Smooth muscle cell (in vitro differentiated cells): ENCODE data around the gene ZBTB20. TPM values are rescaled to one million over a fixed set of nuclear protein-coding genes. Genes with fewer than 3 reads are reported as not detected.
A peak's percentile ranks its signal among the peaks of the same experiment; 100 is the strongest.

Experiments used
- DNase-seq: peaks from one replicate; lab custom pipeline; 2025; ENCODE audit not compliant: unreplicated experiment; lab: John Stamatoyannopoulos, UW
- H2AFZ ChIP-seq: fragments of 200-600 bp; sonication (generic); 2 replicates; pipeline ENCODE4 v1.6.0; 2016; ENCODE audit warnings: antibody characterized with exemption, low read depth, mild to moderate bottlenecking
- H3F3A ChIP-seq: fragments of 200-600 bp; sonication (generic); 2 replicates; pipeline ENCODE4 v1.6.0; 2017; ENCODE audit warnings: antibody characterized with exemption, low read depth
- H3K27ac ChIP-seq: fragments of 200-600 bp; sonication (generic); 2 replicates; pipeline ENCODE4 v1.5.1; 2016; ENCODE audit warnings: low read depth, mild to moderate bottlenecking
- H3K27me3 ChIP-seq: fragments of 200-600 bp; sonication (generic); 2 replicates; pipeline ENCODE4 v1.6.1; 2016; ENCODE audit warnings: low read depth, mild to moderate bottlenecking
- H3K36me3 ChIP-seq: fragments of 200-600 bp; sonication (generic); 2 replicates; pipeline ENCODE4 v1.5.1; 2016; ENCODE audit warnings: low read depth
- H3K4me1 ChIP-seq: fragments of 200-600 bp; sonication (generic); 2 replicates; pipeline ENCODE4 v1.5.1; 2016; ENCODE audit warnings: low read depth
- H3K4me2 ChIP-seq: fragments of 200-600 bp; sonication (generic); 2 replicates; pipeline ENCODE4 v1.6.0; 2016; ENCODE audit warnings: mild to moderate bottlenecking
- H3K4me3 ChIP-seq: fragments of 200-600 bp; sonication (generic); 2 replicates; pipeline ENCODE4 v1.5.1; 2016; ENCODE audit warnings: mild to moderate bottlenecking
- H3K79me2 ChIP-seq: fragments of 200-600 bp; sonication (generic); 2 replicates; pipeline ENCODE4 v1.6.0; 2016; ENCODE audit warnings: low read depth, mild to moderate bottlenecking
- H3K9ac ChIP-seq: fragments of 200-600 bp; sonication (generic); 2 replicates; pipeline ENCODE4 v1.6.0; 2016; ENCODE audit warnings: low read depth
- H3K9me3 ChIP-seq: fragments of 200-600 bp; sonication (generic); replicated peaks from 2 replicates; pipeline ENCODE4 v1.5.1; 2016; ENCODE audit warnings: low read depth
- H4K20me1 ChIP-seq: fragments of 200-600 bp; sonication (generic); 2 replicates; pipeline ENCODE4 v1.6.0; 2016; ENCODE audit warnings: low read depth
- WGBS: methylation state at CpG from one replicate; pipeline ENCODE4 v1.1.7; 2016; ENCODE audit warnings: low lambda C conversion rate; 5-methylcytosine and 5-hydroxymethylcytosine counted together
- polyA plus RNA-seq: library from polyadenylated mRNA; unstranded; fragments of >200 nt; fragmentation: Nextera tagmentation; extraction: Ambion mirVana; gene quantifications from 2 replicates; pipeline ENCODE4 v1.2.1, GENCODE V29; 2016
- total RNA-seq: library from RNA; depleted of rRNA; stranded (reverse); fragments of >200 nt; gene quantifications from 2 replicates; pipeline ENCODE4 v1.2.3, GENCODE V29; 2014
- TF ChIP-seq, protein P1 (sequence below): fragments of 200-600 bp; sonication (generic); IDR thresholded peaks from 2 replicates; pipeline ENCODE4 v1.5.1; 2017; ENCODE audit warnings: borderline replicate concordance, mild to moderate bottlenecking, antibody characterized with exemption; ENCODE audit not compliant: insufficient read depth, poor library complexity, severe bottlenecking

Gene ZBTB20
- total and polyA plus RNA-seq, 2 experiments from 2014 or later: 4.9 to 6.8 TPM

DNA sequence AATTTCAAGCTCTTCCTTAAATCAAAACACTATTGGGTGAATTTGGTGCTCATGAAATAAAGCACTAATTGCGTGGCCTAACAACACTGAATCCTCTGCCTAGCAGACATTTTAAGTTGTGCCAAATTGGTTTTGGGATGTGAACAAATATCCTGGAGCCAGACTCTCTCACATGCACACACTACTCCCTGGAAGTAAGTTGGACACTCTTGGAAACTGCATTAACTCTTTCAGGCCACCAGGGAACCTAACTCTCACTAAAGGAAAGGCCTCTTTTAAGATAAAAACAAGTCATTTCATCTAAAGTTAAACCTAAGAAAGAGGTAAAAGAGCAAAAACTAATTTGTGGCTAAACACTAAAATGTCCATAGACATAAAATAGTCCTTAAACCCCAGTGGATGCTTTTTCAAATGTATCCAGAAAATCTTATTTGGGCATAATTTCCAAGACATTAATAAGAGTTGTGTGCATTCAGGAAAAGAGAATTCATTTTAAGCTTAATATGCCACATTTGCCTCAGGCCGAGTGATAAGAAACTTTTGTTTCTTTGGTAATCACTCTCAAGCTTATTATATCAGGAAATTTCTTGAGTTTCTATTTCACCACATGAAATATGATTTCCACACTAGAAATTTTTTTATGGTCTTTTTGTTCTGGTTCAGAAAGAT is 61.8 kb downstream of the ZBTB20 start:
- Histone ChIP-seq H3K79me2 (no peaks in the 10 kb centered on the region), H3K27ac (no peak overlapping the region), H3K4me2 (no peak overlapping the region), H3K9me3 (no peaks in the 10 kb centered on the region), H3K36me3 (no peaks in the 10 kb centered on the region), H4K20me1 (peaks cover 3% of the 10 kb centered on the region), H3K4me3 (no peak overlapping the region), H3K4me1 (no peaks in the 10 kb centered on the region), H2AFZ (no peak overlapping the region), H3K9ac (no peak overlapping the region), H3K27me3 (no peaks in the 10 kb centered on the region), H3F3A (no peaks in the 10 kb centered on the region)
- WGBS: 91% methylated on average over 2 of the region's 2 CpGs
- TF ChIP-seq, protein P1, sequence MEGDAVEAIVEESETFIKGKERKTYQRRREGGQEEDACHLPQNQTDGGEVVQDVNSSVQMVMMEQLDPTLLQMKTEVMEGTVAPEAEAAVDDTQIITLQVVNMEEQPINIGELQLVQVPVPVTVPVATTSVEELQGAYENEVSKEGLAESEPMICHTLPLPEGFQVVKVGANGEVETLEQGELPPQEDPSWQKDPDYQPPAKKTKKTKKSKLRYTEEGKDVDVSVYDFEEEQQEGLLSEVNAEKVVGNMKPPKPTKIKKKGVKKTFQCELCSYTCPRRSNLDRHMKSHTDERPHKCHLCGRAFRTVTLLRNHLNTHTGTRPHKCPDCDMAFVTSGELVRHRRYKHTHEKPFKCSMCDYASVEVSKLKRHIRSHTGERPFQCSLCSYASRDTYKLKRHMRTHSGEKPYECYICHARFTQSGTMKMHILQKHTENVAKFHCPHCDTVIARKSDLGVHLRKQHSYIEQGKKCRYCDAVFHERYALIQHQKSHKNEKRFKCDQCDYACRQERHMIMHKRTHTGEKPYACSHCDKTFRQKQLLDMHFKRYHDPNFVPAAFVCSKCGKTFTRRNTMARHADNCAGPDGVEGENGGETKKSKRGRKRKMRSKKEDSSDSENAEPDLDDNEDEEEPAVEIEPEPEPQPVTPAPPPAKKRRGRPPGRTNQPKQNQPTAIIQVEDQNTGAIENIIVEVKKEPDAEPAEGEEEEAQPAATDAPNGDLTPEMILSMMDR: peak; percentile 29
- no peak for DNase-seq

DNA sequence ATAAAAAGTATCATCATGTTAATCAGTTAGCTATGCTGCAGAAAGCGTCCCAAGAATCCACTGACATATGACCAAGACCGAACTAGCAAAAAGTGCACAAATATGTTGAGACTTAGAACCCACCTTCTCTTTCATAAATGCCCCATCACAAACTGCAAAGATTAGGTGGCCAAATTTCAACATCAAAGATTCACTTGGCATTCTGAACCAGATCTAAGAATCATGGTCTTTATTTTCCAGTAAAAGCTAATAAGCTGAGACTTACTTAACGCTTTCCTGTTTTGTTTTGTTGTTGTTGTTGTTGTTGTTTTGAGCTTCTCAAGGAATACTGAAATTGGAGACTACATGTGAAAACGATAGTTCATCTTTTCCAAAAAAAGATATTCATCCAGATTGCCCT is 62.4 kb downstream of the ZBTB20 start:
- H3K27me3 ChIP-seq: no peaks in the 10 kb centered on the region
- H3K9ac ChIP-seq: no peak overlapping the region
- TF ChIP-seq, protein P1: no peak
- H3K4me1 ChIP-seq: no peaks in the 10 kb centered on the region
- no peak overlapping the region for H3K27ac ChIP-seq
- peaks cover 3% of the 10 kb centered on the region for H4K20me1 ChIP-seq
- DNase-seq: no peak
- 94% methylated on average over 4 of the region's 4 CpGs for WGBS
- H3K79me2 ChIP-seq: no peaks in the 10 kb centered on the region
- H3K9me3 ChIP-seq: no peaks in the 10 kb centered on the region
- no peaks in the 10 kb centered on the region for H3F3A ChIP-seq
- no peak overlapping the region for H3K4me3 ChIP-seq
- no peak overlapping the region for H2AFZ ChIP-seq
- no peaks in the 10 kb centered on the region for H3K36me3 ChIP-seq
- no peak overlapping the region for H3K4me2 ChIP-seq

DNA sequence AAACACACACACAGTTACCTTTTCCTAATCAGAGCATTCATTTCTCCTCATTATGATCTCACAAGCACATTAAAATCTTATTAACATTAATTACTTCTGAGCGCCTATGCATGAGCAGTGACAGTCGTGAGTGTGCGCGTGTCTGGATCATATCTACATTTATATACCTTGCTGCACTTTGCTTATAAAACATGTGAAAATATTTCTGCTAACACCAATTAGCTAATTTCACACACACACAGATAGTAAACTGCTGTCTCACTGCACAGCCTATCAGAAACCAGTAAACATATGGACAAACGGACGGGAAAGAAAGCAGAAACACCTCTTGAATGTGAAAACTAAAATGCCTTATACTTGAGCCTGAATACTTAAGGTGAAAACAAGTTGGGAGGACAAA is 64.8 kb downstream of the ZBTB20 start:
- Histone ChIP-seq H3K27me3 (no peaks in the 10 kb centered on the region), H3K36me3 (no peaks in the 10 kb centered on the region), H3K79me2 (no peaks in the 10 kb centered on the region), H2AFZ (no peak overlapping the region), H4K20me1 (peaks cover 3% of the 10 kb centered on the region), H3K4me2 (no peak overlapping the region), H3K9me3 (no peaks in the 10 kb centered on the region), H3K4me1 (no peaks in the 10 kb centered on the region), H3K4me3 (no peak overlapping the region), H3K9ac (no peak overlapping the region), H3F3A (no peaks in the 10 kb centered on the region), H3K27ac (no peak overlapping the region)
- DNase-seq: no peak
- TF ChIP-seq, protein P1: no peak
- WGBS: 94% methylated on average over 6 of the region's 6 CpGs

DNA sequence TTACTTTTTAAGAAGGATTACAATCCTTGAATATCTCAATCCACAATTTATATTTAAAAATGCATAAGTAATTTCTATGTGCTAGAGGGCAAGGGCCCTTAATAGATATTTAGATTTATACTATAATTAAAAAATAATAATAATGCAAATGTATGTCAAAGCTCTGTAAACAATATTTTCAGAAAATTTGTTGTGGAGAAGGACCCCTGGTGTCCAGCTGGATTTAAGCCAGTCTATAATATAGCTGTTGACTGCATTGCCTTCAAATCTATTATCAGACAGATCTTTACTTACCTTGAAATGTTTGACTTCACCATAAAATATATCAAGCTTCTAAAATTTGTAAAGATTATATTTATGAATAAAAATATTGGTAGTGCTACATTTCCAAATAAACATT is 65.6 kb downstream of the ZBTB20 start:
- no peak overlapping the region for H3K4me2 ChIP-seq
- H3K79me2 ChIP-seq: no peaks in the 10 kb centered on the region
- no peak overlapping the region for H3K9ac ChIP-seq
- no peak overlapping the region for H3K27ac ChIP-seq
- H3K27me3 ChIP-seq: no peaks in the 10 kb centered on the region
- no peak for DNase-seq
- TF ChIP-seq, protein P1: peak; percentile 9
- H3K9me3 ChIP-seq: no peaks in the 10 kb centered on the region
- H4K20me1 ChIP-seq: peaks cover 3% of the 10 kb centered on the region
- no peaks in the 10 kb centered on the region for H3K4me1 ChIP-seq
- no peaks in the 10 kb centered on the region for H3F3A ChIP-seq
- no peak overlapping the region for H2AFZ ChIP-seq
- no peak overlapping the region for H3K4me3 ChIP-seq
- H3K36me3 ChIP-seq: no peaks in the 10 kb centered on the region
